Thyroid gland (tissue), 4 donors: Measurements from ENCODE around the gene KRT86. TPM values are rescaled to one million over a fixed set of nuclear protein-coding genes. Genes with fewer than 3 reads are reported as not detected.
"Not testable (repeated sequence)": the region's sequence is repeated elsewhere in the genome, so short reads cannot be mapped to it uniquely, and the experiment has no call there.

Source experiments
- DNase-seq, 2 donors: peaks; one replicate each; pipeline ENCODE4 v3.0.0-alpha.2; 2019
- H3K27ac ChIP-seq, 3 donors: fragments of 200-600 bp; sonication (generic); 1 replicate in 2 of 3; 2 replicates in 1 of 3; pipeline ENCODE4 v1.5.1; 2016 to 2019; ENCODE audit warnings: mild to moderate bottlenecking in 1 of 3, moderate library complexity in 1 of 3
- H3K27me3 ChIP-seq: fragments of 200-600 bp; sonication (generic); one replicate; pipeline ENCODE4 v1.5.1; 2019
- H3K36me3 ChIP-seq, 2 donors: fragments of 200-600 bp; sonication (generic); one replicate each; pipeline ENCODE4 v1.5.1; 2016 to 2019
- H3K4me1 ChIP-seq, 2 donors: fragments of 200-600 bp; sonication (generic); one replicate each; pipeline ENCODE4 v1.5.1; 2017 to 2019
- H3K4me3 ChIP-seq, 3 donors: fragments of 200-600 bp; sonication (generic); replicated peaks in 1 of 3; 1 replicate in 2 of 3; 2 replicates in 1 of 3; pipeline ENCODE4 v1.5.1; 2016; ENCODE audit warnings: mild to moderate bottlenecking in 1 of 3
- H3K9me3 ChIP-seq: fragments of 200-600 bp; sonication (generic); one replicate; pipeline ENCODE4 v1.5.1; 2017
- POLR2A ChIP-seq, 2 donors: fragments of 450-650 bp; IDR thresholded peaks; one replicate each; pipeline ENCODE4 v1.6.1; 2017; ENCODE audit warnings: antibody characterized with exemption in 2 of 2, mild to moderate bottlenecking in 2 of 2, moderate library complexity in 1 of 2
- WGBS, 2 donors: methylation state at CpG; one replicate each; pipeline ENCODE4 v1.1.5; 2017; 5-methylcytosine and 5-hydroxymethylcytosine counted together
- intact Hi-C: fragments of 100-400 bp; cut with DNase I; formaldehyde crosslinking; loops from one replicate; pipeline ENCODE4 v1.15.1; 2023
- total RNA-seq, 4 donors: library from RNA; depleted of rRNA; stranded (reverse); fragments of >200 nt; gene quantifications; one replicate each; pipeline ENCODE4 v1.2.3, GENCODE V29; 2016
- TF ChIP-seq, protein P1 (sequence below), 6 experiments: fragments of 200-600 bp in 3 of 6; fragments of 450-650 bp in 3 of 6; sonication (generic) in 3 of 6; IDR thresholded peaks; one replicate each; pipeline ENCODE4 v1.5.1; 2016 to 2019; ENCODE audit warnings: antibody characterized with exemption in 6 of 6, mild to moderate bottlenecking in 2 of 6, inconsistent platforms in 1 of 6, moderate library complexity in 1 of 6

Gene KRT86
- total RNA-seq, 4 donors from 2014 or later: 0.13 to 1.1 (median 0.42) TPM

DNA sequence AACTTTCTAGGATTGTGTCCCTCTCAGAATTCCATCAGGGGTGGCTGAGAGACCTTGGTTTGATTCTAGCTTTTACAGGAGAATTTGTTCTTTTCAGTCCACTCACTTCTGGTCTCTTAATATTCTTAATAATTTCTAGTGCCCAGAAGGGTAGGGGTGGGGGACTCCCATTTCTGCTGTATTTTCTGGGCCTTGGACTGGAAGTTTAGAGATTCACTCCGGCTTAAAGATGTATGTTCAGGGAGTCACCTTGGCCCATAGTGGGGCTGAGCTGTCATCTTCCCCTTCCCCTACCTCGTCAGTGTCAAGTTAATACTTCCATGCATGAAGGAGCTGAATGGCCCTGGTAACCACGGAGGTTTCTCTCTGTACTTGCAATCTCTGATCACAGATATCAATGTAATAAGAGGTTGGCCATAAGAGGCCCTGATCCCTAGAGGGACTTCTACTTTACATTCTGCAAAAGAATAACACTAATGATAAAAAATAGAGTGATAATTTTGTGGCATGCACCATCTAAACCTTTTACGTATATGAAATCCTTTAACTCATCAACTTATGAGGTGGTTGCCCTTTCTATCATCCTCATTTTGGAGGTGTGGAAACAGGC, 10.2 kb downstream of the KRT86 start:
- no peaks in the 10 kb centered on the region for H3K36me3 ChIP-seq
- peaks cover 21 to 24% of the 10 kb centered on the region in 2 donors for H3K4me1 ChIP-seq
- DNase-seq: no peak
- peak overlapping the region in 1 of 3 donors; percentile 0 for H3K27ac ChIP-seq
- no peak overlapping the region for H3K4me3 ChIP-seq
- TF ChIP-seq, protein P1, sequence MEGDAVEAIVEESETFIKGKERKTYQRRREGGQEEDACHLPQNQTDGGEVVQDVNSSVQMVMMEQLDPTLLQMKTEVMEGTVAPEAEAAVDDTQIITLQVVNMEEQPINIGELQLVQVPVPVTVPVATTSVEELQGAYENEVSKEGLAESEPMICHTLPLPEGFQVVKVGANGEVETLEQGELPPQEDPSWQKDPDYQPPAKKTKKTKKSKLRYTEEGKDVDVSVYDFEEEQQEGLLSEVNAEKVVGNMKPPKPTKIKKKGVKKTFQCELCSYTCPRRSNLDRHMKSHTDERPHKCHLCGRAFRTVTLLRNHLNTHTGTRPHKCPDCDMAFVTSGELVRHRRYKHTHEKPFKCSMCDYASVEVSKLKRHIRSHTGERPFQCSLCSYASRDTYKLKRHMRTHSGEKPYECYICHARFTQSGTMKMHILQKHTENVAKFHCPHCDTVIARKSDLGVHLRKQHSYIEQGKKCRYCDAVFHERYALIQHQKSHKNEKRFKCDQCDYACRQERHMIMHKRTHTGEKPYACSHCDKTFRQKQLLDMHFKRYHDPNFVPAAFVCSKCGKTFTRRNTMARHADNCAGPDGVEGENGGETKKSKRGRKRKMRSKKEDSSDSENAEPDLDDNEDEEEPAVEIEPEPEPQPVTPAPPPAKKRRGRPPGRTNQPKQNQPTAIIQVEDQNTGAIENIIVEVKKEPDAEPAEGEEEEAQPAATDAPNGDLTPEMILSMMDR (IDR thresholded peaks at IDR 0.05): no peak
- TF ChIP-seq POLR2A (IDR thresholded peaks at IDR 0.05): no peak
- 59 to 75% methylated on average over 4 of the region's 4 CpGs for WGBS, 2 donors
- no peaks in the 10 kb centered on the region for H3K27me3 ChIP-seq
- H3K9me3 ChIP-seq: no peaks in the 10 kb centered on the region
- intact Hi-C loops: no loop called here

GRCh38 chr12:52285172-52285745, 10.8 kb downstream of the KRT86 start:
- intact Hi-C loops: no loop called here
- DNase-seq: no peak
- Histone ChIP-seq H3K36me3 (no peaks in the 10 kb centered on the region), H3K4me3 (no peak overlapping the region), H3K27ac (no peak overlapping the region), H3K27me3 (no peaks in the 10 kb centered on the region), H3K9me3 (no peaks in the 10 kb centered on the region), H3K4me1 (peaks cover 15 to 18% of the 10 kb centered on the region in 2 donors)
- WGBS, 2 donors: 93 to 98% methylated on average over 2 of the region's 2 CpGs
- no peak for TF ChIP-seq POLR2A (IDR thresholded peaks at IDR 0.05)
- TF ChIP-seq, protein P1 (IDR thresholded peaks at IDR 0.05): no peak

DNA sequence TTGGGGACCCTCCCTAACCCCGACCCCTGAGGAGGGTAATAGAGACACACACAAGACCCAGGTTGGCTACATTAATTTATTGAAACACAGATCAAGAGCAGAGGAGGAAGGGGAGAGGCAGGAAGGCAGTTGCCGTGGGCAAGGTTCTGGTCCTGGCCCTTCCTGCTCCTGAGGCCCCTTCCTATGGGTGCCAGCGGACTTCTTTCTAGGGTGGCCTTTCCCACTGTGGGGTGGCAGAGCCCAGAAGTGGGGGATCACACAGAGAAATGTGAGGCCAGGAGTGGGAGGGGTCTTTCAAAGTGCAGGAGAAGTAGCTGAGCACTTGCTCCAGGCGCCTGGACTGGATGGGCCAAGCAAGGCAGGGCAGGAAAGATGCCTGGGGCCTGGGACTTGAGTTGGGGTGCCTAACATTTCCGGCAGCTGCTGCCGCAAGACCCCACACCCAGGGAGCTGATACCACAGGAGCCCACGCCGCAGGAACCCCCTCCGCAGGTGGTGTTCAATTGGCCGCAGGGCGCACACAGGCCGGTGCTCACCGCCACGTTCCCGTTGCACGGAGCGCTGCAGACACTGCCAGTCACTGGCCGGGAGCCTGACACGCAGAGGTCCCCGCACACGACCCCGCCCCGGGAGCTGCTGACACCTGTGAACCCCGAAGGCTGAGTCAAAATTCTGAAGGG, 11.5 kb downstream of the KRT86 start:
- Histone ChIP-seq H3K4me3 (no peak overlapping the region), H3K36me3 (no peaks in the 10 kb centered on the region), H3K9me3 (no peaks in the 10 kb centered on the region), H3K27me3 (no peaks in the 10 kb centered on the region), H3K27ac (no peak overlapping the region), H3K4me1 (peaks cover 10 to 11% of the 10 kb centered on the region in 2 donors)
- intact Hi-C loops: no loop called here
- DNase-seq: no peak
- TF ChIP-seq POLR2A (IDR thresholded peaks at IDR 0.05): no peak
- TF ChIP-seq, protein P1 (IDR thresholded peaks at IDR 0.05): no peak
- WGBS, 2 donors: 83 to 91% methylated on average over 15 to 18 of the region's 24 CpGs

- WGBS, 2 donors: 92% methylated on average over 11 to 15 of the region's 21 CpGs
- H3K27me3 ChIP-seq, H3K36me3 ChIP-seq, H3K27ac ChIP-seq, H3K4me3 ChIP-seq, H3K9me3 ChIP-seq, intact Hi-C loops, H3K4me1 ChIP-seq, DNase-seq: not testable (repeated sequence)
- TF ChIP-seq, protein P1 (IDR thresholded peaks at IDR 0.05): peak in 1 of 6 experiments; percentile 13
Measured at GRCh38 chr12:52286857-52287785, 12.7 kb downstream of the KRT86 start.

GRCh38 chr12:52287816-52288805, 13.7 kb downstream of the KRT86 start:
- H3K9me3 ChIP-seq, H3K4me3 ChIP-seq, DNase-seq, H3K27ac ChIP-seq, intact Hi-C loops, H3K27me3 ChIP-seq, H3K36me3 ChIP-seq, H3K4me1 ChIP-seq: not testable (repeated sequence)
- 87 to 89% methylated on average over 14 to 17 of the region's 17 CpGs for WGBS, 2 donors

- DNase-seq, H3K27me3 ChIP-seq, H3K27ac ChIP-seq, H3K4me3 ChIP-seq, H3K9me3 ChIP-seq, H3K36me3 ChIP-seq, intact Hi-C loops, H3K4me1 ChIP-seq: not testable (repeated sequence)
- no CpG with 5 or more reads among the region's 5 CpGs for WGBS, 2 donors
Measured at GRCh38 chr12:52290483-52291134, 16.2 kb downstream of the KRT86 start.
